MM.1S (cell line): ENCODE results near the gene IFNG.

Source experiments
- DNase-seq: peaks from one replicate; pipeline ENCODE4 v3.0.0-alpha.2; 2015
- H2AFZ ChIP-seq: fragments of 300-600 bp; sonication (generic); 2 replicates; pipeline ENCODE4 v1.6.0; 2016; ENCODE audit warnings: antibody characterized with exemption, low read length
- H3F3A ChIP-seq: fragments of 300-600 bp; sonication (generic); 2 replicates; pipeline ENCODE4 v1.6.1; 2016; ENCODE audit warnings: mild to moderate bottlenecking, antibody characterized with exemption, low read length, moderate library complexity, mixed read lengths; ENCODE audit not compliant: insufficient read depth
- H3K27ac ChIP-seq: fragments of 300-600 bp; sonication (generic); 2 replicates; pipeline ENCODE4 v1.5.1; 2016; ENCODE audit warnings: mild to moderate bottlenecking, low read length
- H3K27me3 ChIP-seq: fragments of 300-600 bp; sonication (generic); replicated peaks from 2 replicates; pipeline ENCODE4 v1.6.0; 2016; ENCODE audit warnings: low read length; ENCODE audit not compliant: insufficient read depth
- H3K36me3 ChIP-seq: fragments of 300-600 bp; sonication (generic); replicated peaks from 2 replicates; pipeline ENCODE4 v1.6.1; 2016; ENCODE audit warnings: mild to moderate bottlenecking, low read length, mixed read lengths; ENCODE audit not compliant: insufficient read depth
- H3K4me1 ChIP-seq: fragments of 300-600 bp; sonication (generic); 2 replicates; pipeline ENCODE4 v1.6.1; 2016; ENCODE audit warnings: low read length, mixed read lengths
- H3K4me2 ChIP-seq: fragments of 300-600 bp; sonication (generic); 2 replicates; pipeline ENCODE4 v1.6.0; 2016; ENCODE audit warnings: low read depth, low read length
- H3K4me3 ChIP-seq: fragments of 300-600 bp; sonication (generic); 2 replicates; pipeline ENCODE4 v1.5.1; 2016; ENCODE audit warnings: low read length, mixed read lengths
- H3K79me2 ChIP-seq: fragments of 300-600 bp; sonication (generic); 2 replicates; pipeline ENCODE4 v1.6.1; 2016; ENCODE audit warnings: mixed run types, low read length, mixed read lengths
- H3K9ac ChIP-seq: fragments of 300-600 bp; sonication (generic); 2 replicates; pipeline ENCODE4 v1.6.1; 2016; ENCODE audit warnings: low read length, mixed read lengths
- H3K9me2 ChIP-seq: fragments of 300-600 bp; sonication (generic); replicated peaks from 2 replicates; pipeline ENCODE4 v1.6.1; 2016; ENCODE audit warnings: mild to moderate bottlenecking, low read length, mixed read lengths; ENCODE audit not compliant: insufficient read depth
- H3K9me3 ChIP-seq: fragments of 300-600 bp; sonication (generic); replicated peaks from 2 replicates; pipeline ENCODE4 v1.6.1; 2016; ENCODE audit warnings: mild to moderate bottlenecking, low read length, mixed read lengths; ENCODE audit not compliant: insufficient read depth
- H4K20me1 ChIP-seq: fragments of 300-600 bp; sonication (generic); 2 replicates; pipeline ENCODE4 v1.6.1; 2016; ENCODE audit warnings: mild to moderate bottlenecking, low read length, moderate library complexity, mixed read lengths; ENCODE audit not compliant: insufficient read depth
- CTCF ChIP-seq: fragments of 300-600 bp; sonication (generic); IDR thresholded peaks from 2 replicates; pipeline ENCODE4 v1.5.1; 2016; ENCODE audit warnings: antibody characterized with exemption, low read length, mixed read lengths
- EZH2 ChIP-seq: fragments of 300-600 bp; sonication (generic); optimal IDR thresholded peaks from 2 replicates; pipeline ENCODE3; 2017; ENCODE audit warnings: low read depth, mild to moderate bottlenecking, antibody characterized with exemption, low read length, mixed read lengths
- EZH2phosphoT487 ChIP-seq: fragments of 300-600 bp; sonication (generic); IDR thresholded peaks from 2 replicates; pipeline ENCODE4 v1.6.1; 2018; ENCODE audit warnings: antibody characterized with exemption, low read length

Gene IFNG

GRCh38 chr12:68169213-68169889, 9.8 kb upstream of the IFNG start:
- Histone ChIP-seq H2AFZ (no peak overlapping the region), H3K4me1 (no peaks in the 10 kb centered on the region), H4K20me1 (no peaks in the 10 kb centered on the region), H3K27me3 (no peaks in the 10 kb centered on the region), H3K9me2 (no peaks in the 10 kb centered on the region), H3K79me2 (no peaks in the 10 kb centered on the region), H3F3A (no peaks in the 10 kb centered on the region), H3K36me3 (no peaks in the 10 kb centered on the region), H3K9ac (no peak overlapping the region), H3K4me2 (no peak overlapping the region), H3K27ac (no peak overlapping the region), H3K9me3 (no peaks in the 10 kb centered on the region), H3K4me3 (no peak overlapping the region)
- TF ChIP-seq CTCF (no peak), EZH2 (no peak), EZH2phosphoT487 (no peak)
- DNase-seq = no peak

GRCh38 chr12:68166317-68166831, 6.8 kb upstream of the IFNG start:
- H3K27me3 ChIP-seq = no peaks in the 10 kb centered on the region
- DNase-seq = no peak

GRCh38 chr12:68163560-68164081, 4.1 kb upstream of the IFNG start:
- Histone ChIP-seq H3K9me2 (no peaks in the 10 kb centered on the region), H3K9me3 (no peaks in the 10 kb centered on the region), H3K4me2 (no peak overlapping the region), H3K27me3 (no peaks in the 10 kb centered on the region), H2AFZ (no peak overlapping the region), H3K9ac (no peak overlapping the region), H3K27ac (no peak overlapping the region), H3K36me3 (no peaks in the 10 kb centered on the region), H3K4me1 (peaks cover 4% of the 10 kb centered on the region; the same call in 1 of the 2 replicates), H4K20me1 (no peaks in the 10 kb centered on the region), H3F3A (no peaks in the 10 kb centered on the region), H3K79me2 (no peaks in the 10 kb centered on the region), H3K4me3 (no peak overlapping the region)
- TF ChIP-seq CTCF (no peak), EZH2 (no peak), EZH2phosphoT487 (no peak)
- no peak for DNase-seq

More at GRCh38 chr12:68166317-68166831, 6.8 kb upstream of the IFNG start:
- no peaks in the 10 kb centered on the region for H3K9me3 ChIP-seq
- no peaks in the 10 kb centered on the region for H3K9me2 ChIP-seq
- H3K4me2 ChIP-seq = no peak overlapping the region
- no peak overlapping the region for H3K4me3 ChIP-seq
- H3F3A ChIP-seq = no peaks in the 10 kb centered on the region
- no peak overlapping the region for H3K9ac ChIP-seq
- no peaks in the 10 kb centered on the region for H3K36me3 ChIP-seq
- no peaks in the 10 kb centered on the region for H3K79me2 ChIP-seq
- no peaks in the 10 kb centered on the region for H3K4me1 ChIP-seq
- H3K27ac ChIP-seq = no peak overlapping the region
- H4K20me1 ChIP-seq = no peaks in the 10 kb centered on the region
- no peak for TF ChIP-seq CTCF
- TF ChIP-seq EZH2phosphoT487 = no peak
- no peak for TF ChIP-seq EZH2
- H2AFZ ChIP-seq = no peak overlapping the region
